ENCODE measurements around the gene BHLHE40. TPM values are rescaled to one million over a fixed set of nuclear protein-coding genes. Genes with fewer than 3 reads are reported as not detected.

Gene BHLHE40
- polyA plus RNA-seq, 2 of the 4 experiments (the other 2 are of a cell fraction) = 102 to 160 TPM

DNA sequence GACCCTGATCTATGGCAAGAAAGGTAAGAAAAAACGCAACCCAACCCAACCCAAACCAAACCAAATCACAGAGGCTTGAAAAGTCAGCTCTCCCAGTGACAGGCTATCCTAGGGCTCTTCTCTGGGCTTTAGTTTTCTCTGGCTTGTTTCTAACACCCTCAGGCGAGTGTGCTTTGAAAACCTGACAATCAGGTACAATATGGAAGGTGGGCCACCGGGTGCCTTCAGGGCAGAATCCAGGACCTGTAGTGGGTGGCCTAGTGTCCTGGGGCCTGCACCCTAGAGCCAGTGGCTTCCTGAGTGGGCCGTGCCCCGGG is 46.8 kb downstream of the BHLHE40 start (continued):
- TF ChIP-seq, protein P1, sequence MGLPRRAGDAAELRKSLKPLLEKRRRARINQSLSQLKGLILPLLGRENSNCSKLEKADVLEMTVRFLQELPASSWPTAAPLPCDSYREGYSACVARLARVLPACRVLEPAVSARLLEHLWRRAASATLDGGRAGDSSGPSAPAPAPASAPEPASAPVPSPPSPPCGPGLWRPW (IDR thresholded peaks at IDR 0.05) = no peak
- TF ChIP-seq ZFP36 (IDR thresholded peaks at IDR 0.05; ENCODE audit: borderline replicate concordance, partially characterized antibody) (no peak), NR3C1 (IDR thresholded peaks at IDR 0.05) (no peak), EHMT2 (IDR thresholded peaks at IDR 0.05; ENCODE audit: low read depth) (no peak), CBX8 (IDR thresholded peaks at IDR 0.05) (no peak), REST (IDR thresholded peaks at IDR 0.05) (no peak), PHF8 (IDR thresholded peaks at IDR 0.05; ENCODE audit: borderline replicate concordance, low read depth) (no peak), RCOR1 (IDR thresholded peaks at IDR 0.05; ENCODE audit: low read depth, low read length) (no peak), FOSB (CRISPR knock-in tag; IDR thresholded peaks at IDR 0.05) (peak; percentile 82)
- TF ChIP-seq, protein P2, sequence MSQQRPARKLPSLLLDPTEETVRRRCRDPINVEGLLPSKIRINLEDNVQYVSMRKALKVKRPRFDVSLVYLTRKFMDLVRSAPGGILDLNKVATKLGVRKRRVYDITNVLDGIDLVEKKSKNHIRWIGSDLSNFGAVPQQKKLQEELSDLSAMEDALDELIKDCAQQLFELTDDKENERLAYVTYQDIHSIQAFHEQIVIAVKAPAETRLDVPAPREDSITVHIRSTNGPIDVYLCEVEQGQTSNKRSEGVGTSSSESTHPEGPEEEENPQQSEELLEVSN (IDR thresholded peaks at IDR 0.05; ENCODE audit: borderline replicate concordance, low read depth) = no peak

DNA sequence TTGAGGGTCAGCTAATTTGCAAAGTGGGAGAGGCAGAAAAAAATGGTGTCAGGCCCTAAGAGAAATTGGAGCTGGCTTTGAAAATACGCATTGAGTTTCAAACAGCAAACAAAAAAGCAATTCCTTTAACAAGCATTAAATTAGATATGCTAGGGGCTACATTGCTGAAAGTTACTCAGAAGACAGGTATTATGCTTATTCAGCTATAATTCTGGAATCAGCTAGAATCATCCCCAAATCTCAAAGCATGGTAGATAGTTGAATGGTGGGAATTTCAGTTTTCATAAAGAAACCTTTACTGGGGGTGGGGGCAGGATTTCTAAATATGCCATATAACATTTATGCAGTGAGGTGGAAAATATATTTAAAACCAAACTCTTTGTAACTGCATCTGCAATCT is 50.5 kb downstream of the BHLHE40 start:
- no peak overlapping the region for H3K4me3 ChIP-seq
- WGBS (ENCODE audit: missing lambda C conversion rate) = 88% methylated on average over 1 of the region's 1 CpG
- peaks cover 20% of the 10 kb centered on the region for H3K4me1 ChIP-seq
- no peak overlapping the region for H3K4me2 ChIP-seq
- TF ChIP-seq MAFK (IDR thresholded peaks at IDR 0.05; ENCODE audit: partially characterized antibody) (peak; percentile 89), EP300 (IDR thresholded peaks at IDR 0.05) (no peak), NR3C1 (IDR thresholded peaks at IDR 0.05) (no peak)
- ChIA-PET POLR2A (no interaction called here), CTCF (interaction anchor here (1.9 to 15.9 kb wide), 5 partner anchors 28 to 318 kb away, joined by 5 to 445 read pairs (median 38); partner anchors contain the start of gene BHLHE40)
- no peak for ATAC-seq
- no peak for FAIRE-seq
- no peak for DNase-seq (ENCODE audit: low read depth in 1 of 2, low spot score in 1 of 2)
- H3K27ac ChIP-seq = peak overlapping the region in 1 of 2 experiments; percentile 57; a peak in 3 of 6 replicates
- H3K9me3 ChIP-seq = no peaks in the 10 kb centered on the region

- Histone ChIP-seq H3K27ac (peak overlapping the region in 1 of 2 experiments; percentile 24; a peak in 1 of 6 replicates), H3K9me3 (no peaks in the 10 kb centered on the region), H3K4me3 (no peak overlapping the region), H3K4me1 (peaks cover 16% of the 10 kb centered on the region), H3K4me2 (no peak overlapping the region)
- FAIRE-seq (no peak), ATAC-seq (no peak), DNase-seq (ENCODE audit: low read depth in 1 of 2, low spot score in 1 of 2) (no peak)
- peak; percentile 63; the same call in 1 of the 2 replicates for TF ChIP-seq EHMT2 (IDR thresholded peaks at IDR 0.05; ENCODE audit: low read depth)
- TF ChIP-seq KDM5A (IDR thresholded peaks at IDR 0.05) = no peak
- ChIA-PET CTCF (interaction anchor here (1.1 to 15.9 kb wide), 6 partner anchors 28 to 319 kb away, joined by 3 to 445 read pairs (median 34); partner anchors contain the start of gene BHLHE40), POLR2A (no interaction called here)
- 96% methylated on average over 5 of the region's 5 CpGs for WGBS (ENCODE audit: missing lambda C conversion rate)
Measured at GRCh38 chr3:5030152-5030551, 50.9 kb downstream of the BHLHE40 start.

DNA sequence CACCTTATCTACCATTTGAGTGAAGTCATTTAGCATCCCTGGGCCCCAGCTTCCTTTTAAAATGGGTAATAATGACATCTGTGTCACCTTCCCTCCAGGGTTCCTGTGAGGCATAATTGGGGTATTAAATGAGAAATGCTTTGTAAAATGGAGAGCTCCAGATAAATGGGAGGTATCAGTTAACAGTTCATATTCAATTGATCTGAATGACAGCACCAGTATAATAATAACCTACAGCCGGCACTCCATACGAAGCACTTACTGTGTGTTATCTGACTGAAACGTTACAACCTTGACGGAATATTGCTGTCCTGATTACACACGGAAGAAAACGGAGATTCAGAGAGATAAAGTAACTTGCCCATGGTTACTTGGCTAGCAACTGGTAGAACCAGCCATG is 53.6 kb downstream of the BHLHE40 start:
- H3K4me2 ChIP-seq = no peak overlapping the region
- no peak for FAIRE-seq
- POLR2A ChIA-PET = interaction anchor here (1.0 kb wide), 1 partner anchor 47 kb away, joined by 3 read pairs; no protein-coding TSS in a partner anchor
- H3K4me3 ChIP-seq = no peak overlapping the region
- H3K27ac ChIP-seq = 0 out of 6 replicates have a peak overlapping the region, but pooled peaks of 1 of the 2 experiments have one; percentile 14
- ATAC-seq = no peak
- WGBS (ENCODE audit: missing lambda C conversion rate) = 92% methylated on average over 6 of the region's 6 CpGs
- CTCF ChIA-PET = interaction anchor here (0.8 to 2.4 kb wide), 6 partner anchors 9 to 321 kb away, joined by 3 to 11 read pairs (median 4); no protein-coding TSS in a partner anchor
- DNase-seq (ENCODE audit: low read depth in 1 of 2, low spot score in 1 of 2) = no peak
- no peaks in the 10 kb centered on the region for H3K9me3 ChIP-seq
- no peaks in the 10 kb centered on the region; the same call in 2 of the 3 replicates for H3K4me1 ChIP-seq
- TF ChIP-seq RNF2 (IDR thresholded peaks at IDR 0.05; ENCODE audit: borderline replicate concordance, low read depth) = no peak
- no peak for TF ChIP-seq EP300 (IDR thresholded peaks at IDR 0.05)
- no peak for TF ChIP-seq CHD4 (IDR thresholded peaks at IDR 0.05; ENCODE audit: borderline replicate concordance)
- TF ChIP-seq MAFK (IDR thresholded peaks at IDR 0.05; ENCODE audit: partially characterized antibody) = no peak
- no peak for TF ChIP-seq NFE2L2 (conservative IDR thresholded peaks at IDR 0.05; ENCODE audit: low read length)
- TF ChIP-seq MAZ (IDR thresholded peaks at IDR 0.05; ENCODE audit: borderline replicate concordance, low read depth, low read length) = no peak
- TF ChIP-seq HEYL (CRISPR knock-in tag; IDR thresholded peaks at IDR 0.05) = no peak
- TF ChIP-seq FOSL2 (IDR thresholded peaks at IDR 0.05) = no peak
- no peak for TF ChIP-seq FOSL2 (CRISPR knock-in tag; IDR thresholded peaks at IDR 0.05)
- TF ChIP-seq, protein P3, sequence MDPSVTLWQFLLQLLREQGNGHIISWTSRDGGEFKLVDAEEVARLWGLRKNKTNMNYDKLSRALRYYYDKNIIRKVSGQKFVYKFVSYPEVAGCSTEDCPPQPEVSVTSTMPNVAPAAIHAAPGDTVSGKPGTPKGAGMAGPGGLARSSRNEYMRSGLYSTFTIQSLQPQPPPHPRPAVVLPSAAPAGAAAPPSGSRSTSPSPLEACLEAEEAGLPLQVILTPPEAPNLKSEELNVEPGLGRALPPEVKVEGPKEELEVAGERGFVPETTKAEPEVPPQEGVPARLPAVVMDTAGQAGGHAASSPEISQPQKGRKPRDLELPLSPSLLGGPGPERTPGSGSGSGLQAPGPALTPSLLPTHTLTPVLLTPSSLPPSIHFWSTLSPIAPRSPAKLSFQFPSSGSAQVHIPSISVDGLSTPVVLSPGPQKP (IDR thresholded peaks at IDR 0.05; ENCODE audit: low read depth, low read length) = no peak
- TF ChIP-seq HDAC2 (IDR thresholded peaks at IDR 0.05) = no peak
- no peak for TF ChIP-seq CBX8 (IDR thresholded peaks at IDR 0.05)
